IMR-90 (cell line): Measurements from ENCODE around the gene ITGA5. TPM values are rescaled to one million over a fixed set of nuclear protein-coding genes. Genes with fewer than 3 reads are reported as not detected.

Source experiments
- ATAC-seq: fragments of 200-7000 bp; cut with Tn5 transposase; 2 replicates; pipeline ENCODE4 v1.9.1; 2020; ENCODE audit warnings: low read depth, mild to moderate bottlenecking, moderate library complexity
- BruUV-seq: library from RNA; stranded (reverse); fragments of 400-500 nt; replicated peaks from 2 replicates; lab custom pipeline; 2021; lab: Mats Ljungman, UMichigan
- CTCF ChIA-PET: fragments of 300-600 bp; formaldehyde crosslinking; extraction: SDS; loops from one replicate; lab custom pipeline; 2021; ENCODE audit warnings: antibody characterized with exemption; lab: Yijun Ruan, JAX
- POLR2A ChIA-PET: fragments of 300-600 bp; sonication (Branson Sonifier 250); formaldehyde crosslinking; loops from one replicate; lab custom pipeline; 2022; ENCODE audit warnings: antibody characterized with exemption; ENCODE audit not compliant: unreplicated experiment; lab: Charles Lee
- DNase-seq: peaks from one replicate; pipeline ENCODE4 v3.0.0; 2013
- H2AFZ ChIP-seq: replicated peaks from 2 replicates; pipeline ENCODE3; 2013; ENCODE audit warnings: low read length, mild to moderate bottlenecking; ENCODE audit not compliant: poor library complexity
- H2AK5ac ChIP-seq: 2 replicates; pipeline ENCODE4 v1.6.1; 2013; ENCODE audit warnings: low read depth, low read length, inconsistent platforms
- H2AK9ac ChIP-seq: replicated peaks from 2 replicates; pipeline ENCODE3; 2013; ENCODE audit warnings: mild to moderate bottlenecking, low read depth, low read length, moderate library complexity; ENCODE audit not compliant: poor library complexity
- H2BK120ac ChIP-seq: 2 replicates; pipeline ENCODE4 v1.6.1; 2013; ENCODE audit warnings: low read depth, low read length, inconsistent platforms
- H2BK15ac ChIP-seq: 3 replicates; pipeline ENCODE4 v1.6.1; 2013; ENCODE audit warnings: low read depth, low read length, inconsistent platforms
- H2BK20ac ChIP-seq: 2 replicates; pipeline ENCODE4 v1.6.1; 2013; ENCODE audit warnings: low read depth, mild to moderate bottlenecking, inconsistent platforms, low read length, moderate library complexity
- H2BK5ac ChIP-seq: 2 replicates; pipeline ENCODE4 v1.6.1; 2013; ENCODE audit warnings: mild to moderate bottlenecking, low read depth, low read length, inconsistent platforms; ENCODE audit not compliant: poor library complexity, severe bottlenecking
- H3K14ac ChIP-seq: replicated peaks from 2 replicates; pipeline ENCODE4 v1.6.1; 2013; ENCODE audit warnings: low read depth, low read length, inconsistent platforms
- H3K18ac ChIP-seq: 2 replicates; pipeline ENCODE4 v1.6.1; 2013; ENCODE audit warnings: low read depth, low read length, control low read depth
- H3K23ac ChIP-seq: 2 replicates; pipeline ENCODE4 v1.6.1; 2013; ENCODE audit warnings: low read depth, low read length, inconsistent platforms
- H3K27ac ChIP-seq: 2 replicates; pipeline ENCODE4 v1.5.1; 2013; ENCODE audit warnings: mild to moderate bottlenecking, control low read depth, low read length; ENCODE audit not compliant: insufficient read depth
- H3K27me3 ChIP-seq: 2 replicates; pipeline ENCODE4 v1.6.1; 2013; ENCODE audit warnings: low read length; ENCODE audit not compliant: control insufficient read depth, insufficient read depth
- H3K36me3 ChIP-seq: 2 replicates; pipeline ENCODE4 v1.6.1; 2013; ENCODE audit warnings: low read length, mixed read lengths; ENCODE audit not compliant: control insufficient read depth, insufficient read depth
- H3K4ac ChIP-seq: 2 replicates; pipeline ENCODE4 v1.6.1; 2013; ENCODE audit warnings: low read depth, low read length, inconsistent platforms
- H3K4me1 ChIP-seq: 2 replicates; pipeline ENCODE4 v1.6.1; 2013; ENCODE audit warnings: low read length, mixed read lengths; ENCODE audit not compliant: control insufficient read depth, insufficient read depth
- H3K4me2 ChIP-seq: 2 replicates; pipeline ENCODE4 v1.6.1; 2013; ENCODE audit warnings: low read depth, mild to moderate bottlenecking, control low read depth, low read length, moderate library complexity
- H3K4me3 ChIP-seq: 2 replicates; pipeline ENCODE4 v1.5.1; 2013; ENCODE audit warnings: low read depth, mild to moderate bottlenecking, control low read depth, low read length, moderate library complexity; ENCODE audit not compliant: insufficient read depth
- H3K56ac ChIP-seq: 2 replicates; pipeline ENCODE4 v1.6.1; 2013; ENCODE audit warnings: low read length, inconsistent platforms; ENCODE audit not compliant: insufficient read depth; ENCODE audit errors: extremely low read depth
- H3K79me1 ChIP-seq, 2 experiments: 2 replicates each; pipeline ENCODE4 v1.6.1; 2013; ENCODE audit warnings: low read length in 2 of 2, inconsistent platforms in 1 of 2, low read depth in 1 of 2
- H3K9ac ChIP-seq: 2 replicates; pipeline ENCODE4 v1.6.1; 2013; ENCODE audit warnings: low read depth, low read length, control low read depth
- H3K9me1 ChIP-seq: 2 replicates; pipeline ENCODE4 v1.6.1; 2013; ENCODE audit warnings: low read length, inconsistent platforms; ENCODE audit not compliant: insufficient read depth
- H3K9me3 ChIP-seq: 2 replicates; pipeline ENCODE4 v1.6.1; 2013; ENCODE audit warnings: low read length; ENCODE audit not compliant: control insufficient read depth, insufficient read depth
- H4K20me1 ChIP-seq: 2 replicates; pipeline ENCODE4 v1.6.1; 2013; ENCODE audit warnings: low read length, inconsistent platforms; ENCODE audit not compliant: insufficient read depth
- H4K5ac ChIP-seq: 2 replicates; pipeline ENCODE4 v1.6.1; 2013; ENCODE audit warnings: mild to moderate bottlenecking, low read depth, low read length, control low read depth
- H4K8ac ChIP-seq, 2 experiments: 2 replicates each; pipeline ENCODE4 v1.6.1; 2013; ENCODE audit warnings: low read depth in 2 of 2, low read length in 2 of 2, control low read depth in 1 of 2, inconsistent platforms in 1 of 2
- H4K91ac ChIP-seq: 2 replicates; pipeline ENCODE4 v1.6.1; 2013; ENCODE audit warnings: low read depth, low read length, inconsistent platforms; ENCODE audit not compliant: insufficient read depth
- CHD1 ChIP-seq: IDR thresholded peaks from 2 replicates; pipeline ENCODE4 v1.6.1; 2012; ENCODE audit warnings: low read depth, low read length, improper control_type of control experiment
- ELK1 ChIP-seq: fragments of 150-350 bp; IDR thresholded peaks from 2 replicates; pipeline ENCODE4 v1.6.1; 2016; ENCODE audit warnings: low read depth, mild to moderate bottlenecking, low read length, moderate library complexity, borderline replicate concordance
- MAFK ChIP-seq: IDR thresholded peaks from 2 replicates; pipeline ENCODE4 v1.6.1; 2012; ENCODE audit warnings: low read depth, low read length, improper control_type of control experiment
- MXI1 ChIP-seq: IDR thresholded peaks from 2 replicates; pipeline ENCODE4 v1.6.1; 2012; ENCODE audit warnings: low read depth, mild to moderate bottlenecking, low read length, moderate library complexity, borderline replicate concordance
- NFE2L2 ChIP-seq: fragments of 150-350 bp; IDR thresholded peaks from 2 replicates; pipeline ENCODE4 v1.6.1; 2016; ENCODE audit warnings: low read depth, mild to moderate bottlenecking, low read length
- RAD21 ChIP-seq: IDR thresholded peaks from 2 replicates; pipeline ENCODE4 v1.6.1; 2012; ENCODE audit warnings: low read length, improper control_type of control experiment
- WGBS, 2 experiments: methylation state at CpG; one replicate each; pipeline versions ENCODE4 v1.1.5 to v1.1.7; 2013; ENCODE audit warnings: missing lambda C conversion rate in 2 of 2; ENCODE audit not compliant: insufficient read length in 1 of 2; ENCODE audit errors: extremely low coverage in 2 of 2; 5-methylcytosine and 5-hydroxymethylcytosine counted together
- dilution Hi-C: fragments of 300-500 bp; cut with HindIII; formaldehyde crosslinking; loops from one replicate; pipeline ENCODE4 v1.14.3; 2018; ENCODE audit warnings: low sequenced_read_pairs; ENCODE audit not compliant: unreplicated experiment
- in situ Hi-C: fragments of 300-500 bp; cut with MboI; formaldehyde crosslinking; loops from 3 replicates; pipeline ENCODE4 v1.14.3; 2019; ENCODE audit warnings: low sequenced_read_pairs, inconsistent platforms, mixed read lengths
- intact Hi-C: fragments of 100-400 bp; cut with micrococcal nuclease; formaldehyde crosslinking; loops from 2 replicates; pipeline ENCODE4 v1.10.0; 2022
- polyA plus RNA-seq, 3 experiments: library from polyadenylated mRNA; depleted of rRNA; stranded (reverse); fragments of >200 nt; gene quantifications; 2 replicates each; pipeline ENCODE4 v1.2.3, GENCODE V29; 2012; ENCODE audit warnings: low replicate concordance in 1 of 3
- total RNA-seq: library from RNA; depleted of rRNA; stranded (reverse); fragments of >200 nt; gene quantifications from 2 replicates; pipeline ENCODE4 v1.2.3, GENCODE V29; 2012
- TF ChIP-seq, protein P1 (sequence below): conservative IDR thresholded peaks from 2 replicates; pipeline ENCODE4 v1.5.1; 2012; ENCODE audit warnings: mild to moderate bottlenecking, low read depth, low read length, improper control_type of control experiment
- TF ChIP-seq, protein P2 (sequence below): fragments of 150-350 bp; IDR thresholded peaks from 2 replicates; pipeline ENCODE4 v1.6.1; 2017; ENCODE audit warnings: mild to moderate bottlenecking, antibody characterized with exemption, low read length, low read depth

The ITGA5 gene
- total and polyA plus RNA-seq, 2 of the 4 experiments (the other 2 are of a cell fraction), result 159 to 259 TPM

DNA sequence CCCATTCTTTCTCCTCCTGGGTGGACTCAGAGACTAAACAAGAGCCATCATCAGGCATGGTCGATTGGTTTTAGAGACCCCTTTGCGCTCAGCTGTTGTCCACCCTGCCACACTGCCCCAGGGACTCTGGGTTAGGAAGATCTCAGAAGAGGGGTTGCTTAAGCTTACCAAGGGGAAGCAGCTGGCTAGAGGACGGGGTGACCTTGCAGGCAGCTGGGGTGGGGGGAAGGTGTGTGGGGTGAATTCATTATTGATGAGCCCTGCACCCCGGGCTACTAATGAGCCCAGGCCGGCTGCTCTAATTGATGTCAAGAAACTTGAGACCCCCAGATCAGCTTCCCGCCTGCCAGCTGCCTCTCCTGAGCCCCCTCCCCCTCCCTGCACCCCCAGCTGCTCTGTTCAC, 25.9 kb downstream of the ITGA5 start:
- H3K27me3 ChIP-seq, result no peaks in the 10 kb centered on the region
- H4K5ac ChIP-seq, result no peak overlapping the region
- no peak overlapping the region for H3K27ac ChIP-seq
- H3K79me1 ChIP-seq, result peaks cover 8 to 25% of the 10 kb centered on the region in 2 experiments; a peak in 3 of 4 replicates
- peaks cover 36% of the 10 kb centered on the region for H4K20me1 ChIP-seq
- no peaks in the 10 kb centered on the region for H3K9me1 ChIP-seq
- H3K4ac ChIP-seq, result no peak overlapping the region
- no peak overlapping the region for H2BK120ac ChIP-seq
- no peak overlapping the region for H3K14ac ChIP-seq
- H3K23ac ChIP-seq, result no peak overlapping the region
- no peak overlapping the region for H2AK5ac ChIP-seq
- H3K4me2 ChIP-seq, result no peak overlapping the region
- no peak overlapping the region for H2BK5ac ChIP-seq
- intact Hi-C loops (no loop called here), in situ Hi-C loops (no loop called here), dilution Hi-C loops (no loop called here)
- no peak overlapping the region for H2AK9ac ChIP-seq
- no peak overlapping the region for H3K18ac ChIP-seq
- H3K9me3 ChIP-seq, result no peaks in the 10 kb centered on the region
- DNase-seq, result no peak
- H3K9ac ChIP-seq, result no peak overlapping the region
- no peak for ATAC-seq
- CTCF ChIA-PET, result interaction anchor here (0.7 to 1.0 kb wide), 3 partner anchors 10 to 154 kb away, joined by 3 read pairs; no protein-coding TSS in a partner anchor
- no peak overlapping the region for H3K56ac ChIP-seq
- 50% methylated on average over 1 of the region's 6 CpGs; no CpG with 5 or more reads in 1 of the 2 experiments for WGBS, 2 experiments
- TF ChIP-seq, protein P1, sequence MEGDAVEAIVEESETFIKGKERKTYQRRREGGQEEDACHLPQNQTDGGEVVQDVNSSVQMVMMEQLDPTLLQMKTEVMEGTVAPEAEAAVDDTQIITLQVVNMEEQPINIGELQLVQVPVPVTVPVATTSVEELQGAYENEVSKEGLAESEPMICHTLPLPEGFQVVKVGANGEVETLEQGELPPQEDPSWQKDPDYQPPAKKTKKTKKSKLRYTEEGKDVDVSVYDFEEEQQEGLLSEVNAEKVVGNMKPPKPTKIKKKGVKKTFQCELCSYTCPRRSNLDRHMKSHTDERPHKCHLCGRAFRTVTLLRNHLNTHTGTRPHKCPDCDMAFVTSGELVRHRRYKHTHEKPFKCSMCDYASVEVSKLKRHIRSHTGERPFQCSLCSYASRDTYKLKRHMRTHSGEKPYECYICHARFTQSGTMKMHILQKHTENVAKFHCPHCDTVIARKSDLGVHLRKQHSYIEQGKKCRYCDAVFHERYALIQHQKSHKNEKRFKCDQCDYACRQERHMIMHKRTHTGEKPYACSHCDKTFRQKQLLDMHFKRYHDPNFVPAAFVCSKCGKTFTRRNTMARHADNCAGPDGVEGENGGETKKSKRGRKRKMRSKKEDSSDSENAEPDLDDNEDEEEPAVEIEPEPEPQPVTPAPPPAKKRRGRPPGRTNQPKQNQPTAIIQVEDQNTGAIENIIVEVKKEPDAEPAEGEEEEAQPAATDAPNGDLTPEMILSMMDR, result no peak
- TF ChIP-seq, protein P2, sequence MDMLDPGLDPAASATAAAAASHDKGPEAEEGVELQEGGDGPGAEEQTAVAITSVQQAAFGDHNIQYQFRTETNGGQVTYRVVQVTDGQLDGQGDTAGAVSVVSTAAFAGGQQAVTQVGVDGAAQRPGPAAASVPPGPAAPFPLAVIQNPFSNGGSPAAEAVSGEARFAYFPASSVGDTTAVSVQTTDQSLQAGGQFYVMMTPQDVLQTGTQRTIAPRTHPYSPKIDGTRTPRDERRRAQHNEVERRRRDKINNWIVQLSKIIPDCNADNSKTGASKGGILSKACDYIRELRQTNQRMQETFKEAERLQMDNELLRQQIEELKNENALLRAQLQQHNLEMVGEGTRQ, result no peak
- TF ChIP-seq RAD21, result no peak
- no peak for TF ChIP-seq NFE2L2
- TF ChIP-seq CHD1, result no peak
- TF ChIP-seq MAFK, result no peak
- TF ChIP-seq MXI1, result no peak
- no peak for TF ChIP-seq ELK1
- no peak overlapping the region for H2AFZ ChIP-seq
- no peak overlapping the region for H2BK15ac ChIP-seq
- no peak overlapping the region for H4K8ac ChIP-seq
- no peaks in the 10 kb centered on the region for H3K4me1 ChIP-seq
- no peak overlapping the region for H4K91ac ChIP-seq
- peaks cover 52% of the 10 kb centered on the region for H3K36me3 ChIP-seq
- BruUV-seq, result no TSS peak
- H3K4me3 ChIP-seq, result no peak overlapping the region
- POLR2A ChIA-PET, result no interaction called here
- H2BK20ac ChIP-seq, result no peak overlapping the region
